HepG2 (cell line): ENCODE measurements around the gene DIP2C. TPM values are rescaled to one million over a fixed set of nuclear protein-coding genes. Genes with fewer than 3 reads are reported as not detected.

Experiments used
- ATAC-seq: fragments of 200-7000 bp; cut with Tn5 transposase; 3 replicates; pipeline ENCODE4 v1.9.1; 2020; ENCODE audit warnings: mild to moderate bottlenecking, moderate library complexity
- BruUV-seq: library from RNA; stranded (reverse); fragments of 400-500 nt; replicated peaks from 2 replicates; lab custom pipeline; 2021; lab: Mats Ljungman, UMichigan
- CTCF ChIA-PET: fragments of 300-600 bp; formaldehyde crosslinking; extraction: SDS; loops from one replicate; lab custom pipeline; 2021; ENCODE audit warnings: low total read pairs, inconsistent platforms, low intra/inter-chr PET ratio; lab: Yijun Ruan, JAX
- POLR2A ChIA-PET: fragments of 350-600 bp; sonication (Branson Sonifier 250); formaldehyde crosslinking; loops from one replicate; lab custom pipeline; 2020; ENCODE audit warnings: antibody characterized with exemption, inconsistent platforms; lab: Yijun Ruan, JAX
- DNase-seq: peaks from one replicate; pipeline ENCODE4 v3.0.0-alpha.2; 2015; ENCODE audit warnings: low spot score
- FAIRE-seq: peaks from 3 replicates; lab custom pipeline; 2011; peaks lifted over from hg19 to GRCh38; lab: Jason Lieb, UNC
- H2AFZ ChIP-seq: one replicate; pipeline ENCODE4 v1.6.1; 2011; ENCODE audit warnings: low read length, inconsistent platforms
- H3K27ac ChIP-seq: fragments of 300-600 bp; 3 replicates; pipeline ENCODE4 v1.8.0; 2011; ENCODE audit warnings: mixed run types, mild to moderate bottlenecking, mixed read lengths, low read length, inconsistent platforms; ENCODE audit not compliant: insufficient read depth; ENCODE audit errors: extremely low read length
- H3K27me3 ChIP-seq, 2 experiments: fragments of 200-600 bp in 1 of 2; 2 replicates in 1 of 2; 3 replicates in 1 of 2; pipeline versions ENCODE4 v1.6.0 to v1.8.0; 2011; ENCODE audit warnings: low read length in 2 of 2, mild to moderate bottlenecking in 2 of 2, moderate library complexity in 2 of 2, inconsistent platforms in 1 of 2; ENCODE audit not compliant: insufficient read depth in 2 of 2, control insufficient read depth in 1 of 2
- H3K36me3 ChIP-seq, 2 experiments: fragments of 200-600 bp in 1 of 2; replicated peaks in 1 of 2; 2 replicates in 1 of 2; 3 replicates in 1 of 2; pipeline versions ENCODE4 v1.5.1 to v1.8.0; 2011; ENCODE audit warnings: low read length in 2 of 2, inconsistent platforms in 1 of 2; ENCODE audit not compliant: insufficient read depth in 2 of 2, control insufficient read depth in 1 of 2
- H3K4me1 ChIP-seq: 2 replicates; pipeline ENCODE4 v1.5.1; 2012; ENCODE audit warnings: low read length, inconsistent platforms; ENCODE audit not compliant: insufficient read depth
- H3K4me2 ChIP-seq: 2 replicates; pipeline ENCODE4 v1.6.0; 2011; ENCODE audit warnings: low read depth, low read length, inconsistent platforms
- H3K4me3 ChIP-seq, 3 experiments: fragments of 200-600 bp in 1 of 3; sonication (generic), shearing (Covaris generic) in 1 of 3; replicated peaks in 1 of 3; 2 replicates each; pipeline ENCODE4 v1.5.1; 2011 to 2016; ENCODE audit warnings: low read length in 3 of 3, inconsistent platforms in 2 of 3, low read depth in 2 of 3, mild to moderate bottlenecking in 2 of 3, control low read depth in 1 of 3, mixed read lengths in 1 of 3; ENCODE audit not compliant: insufficient read depth in 1 of 3
- H3K79me2 ChIP-seq: one replicate; pipeline ENCODE4 v1.6.1; 2011; ENCODE audit warnings: low read length, inconsistent platforms; ENCODE audit not compliant: insufficient read depth
- H3K9ac ChIP-seq: 2 replicates; pipeline ENCODE4 v1.6.0; 2011; ENCODE audit warnings: mild to moderate bottlenecking, low read depth, low read length, inconsistent platforms; ENCODE audit not compliant: insufficient read depth
- H3K9me3 ChIP-seq: 2 replicates; pipeline ENCODE4 v1.5.1; 2012; ENCODE audit warnings: mild to moderate bottlenecking, low read length
- H4K20me1 ChIP-seq: 2 replicates; pipeline ENCODE4 v1.6.0; 2011; ENCODE audit warnings: inconsistent platforms, mild to moderate bottlenecking, low read length, moderate library complexity; ENCODE audit not compliant: insufficient read depth
- AKNA ChIP-seq: sonication (generic); formaldehyde crosslinking; IDR thresholded peaks from 2 replicates; pipeline ENCODE4 v1.4.0; 2020; ENCODE audit warnings: missing genetic modification reagents, borderline replicate concordance
- BHLHE40 ChIP-seq: IDR thresholded peaks from 2 replicates; pipeline ENCODE4 v1.6.1; 2011; ENCODE audit warnings: low read length, improper control_type of control experiment
- ETS1 ChIP-seq: sonication (generic); formaldehyde crosslinking; IDR thresholded peaks from 2 replicates; pipeline ENCODE4 v1.4.0; 2020; ENCODE audit warnings: missing genetic modification reagents
- MNT ChIP-seq: fragments of 450-650 bp; IDR thresholded peaks from 2 replicates; pipeline ENCODE4 v1.6.1; 2016
- RFX5 ChIP-seq: IDR thresholded peaks from 2 replicates; pipeline ENCODE4 v1.6.1; 2011; ENCODE audit warnings: low read depth, low read length, improper control_type of control experiment
- RNF219 ChIP-seq: sonication (generic); formaldehyde crosslinking; IDR thresholded peaks from 2 replicates; pipeline ENCODE4 v1.5.0; 2020; ENCODE audit warnings: mild to moderate bottlenecking, missing genetic modification reagents
- ZBTB33 ChIP-seq: sonication (generic); formaldehyde crosslinking; IDR thresholded peaks from 2 replicates; pipeline ENCODE4 v1.4.0; 2020; ENCODE audit warnings: missing genetic modification reagents
- ZFP37 ChIP-seq: sonication (generic); formaldehyde crosslinking; IDR thresholded peaks from 2 replicates; pipeline ENCODE4 v1.4.0; 2020; ENCODE audit warnings: missing genetic modification reagents, borderline replicate concordance
- ZNF83 ChIP-seq: sonication (generic); formaldehyde crosslinking; IDR thresholded peaks from 2 replicates; pipeline ENCODE4 v1.4.0; 2020; ENCODE audit warnings: missing genetic modification reagents, mild to moderate bottlenecking, borderline replicate concordance
- WGBS: methylation state at CpG from one replicate; pipeline ENCODE4 v1.1.6; 2017; ENCODE audit warnings: low lambda C conversion rate; 5-methylcytosine and 5-hydroxymethylcytosine counted together
- in situ Hi-C: cut with HindIII; loops from 2 replicates; pipeline ENCODE4 v1.10.0; 2017; ENCODE audit warnings: low pct_unique_long_range_greater_than_20kb; ENCODE audit not compliant: extremely low pct_ligation_motif_present
- intact Hi-C: fragments of 100-400 bp; cut with micrococcal nuclease; formaldehyde crosslinking; loops from one replicate; pipeline ENCODE4 v1.10.0; 2022; ENCODE audit not compliant: unreplicated experiment
- polyA plus RNA-seq, 8 experiments: library from polyadenylated mRNA; depleted of rRNA in 3 of 8; stranded (reverse) in 7 of 8; unstranded in 1 of 8; fragments of >200 nt; fragmentation: Illumina TruSeq in 4 of 8; extraction: Trizol in 4 of 8; gene quantifications; 2 replicates each; pipeline versions ENCODE4 v1.2.1 to v1.2.3, GENCODE V29; 2011 to 2016; ENCODE audit warnings: low read depth in 4 of 8, missing spikeins in 1 of 8, mixed read lengths in 1 of 8; ENCODE audit not compliant: insufficient read depth in 1 of 8
- total RNA-seq, 5 experiments: library from RNA; depleted of rRNA; stranded (reverse); fragments of >200 nt; fragmentation: Illumina TruSeq; extraction: Trizol; gene quantifications; 2 replicates each; pipeline ENCODE4 v1.2.3, GENCODE V29; 2016; ENCODE audit warnings: low read depth in 1 of 5

DIP2C gene
- total and polyA plus RNA-seq, 2 of the 13 experiments (the other 11 are each of a cell fraction or from before 2014, with no cell fraction given) = 2.2 to 2.7 TPM

GRCh38 chr10:728603-729002, 39.1 kb upstream of the DIP2C start (continued):
- TF ChIP-seq RNF219 (no peak), ZNF83 (CRISPR knock-in tag) (no peak), ETS1 (no peak), BHLHE40 (no peak), ZBTB33 (CRISPR knock-in tag) (no peak), ZFP37 (CRISPR knock-in tag) (no peak)
- TF ChIP-seq, all 625 proteins: peak for 0

GRCh38 chr10:727162-727790, 37.8 kb upstream of the DIP2C start:
- WGBS = 26% methylated on average over 15 of the region's 15 CpGs
- FAIRE-seq = no peak
- no TSS peak for BruUV-seq
- intact Hi-C loops = no loop called here
- no peak overlapping the region for H2AFZ ChIP-seq
- no peaks in the 10 kb centered on the region for H3K79me2 ChIP-seq
- no peak overlapping the region for H3K4me3 ChIP-seq
- in situ Hi-C loops = no loop called here
- ChIA-PET CTCF (no interaction called here), POLR2A (no interaction called here)
- no peak overlapping the region for H3K4me2 ChIP-seq
- no peaks in the 10 kb centered on the region for H3K9me3 ChIP-seq
- no peak overlapping the region for H3K9ac ChIP-seq
- no peak; the same call in 2 of the 3 replicates for ATAC-seq
- H3K36me3 ChIP-seq = no peaks in the 10 kb centered on the region
- DNase-seq = no peak
- no peaks in the 10 kb centered on the region for H3K4me1 ChIP-seq
- H4K20me1 ChIP-seq = no peaks in the 10 kb centered on the region
- H3K27me3 ChIP-seq = peaks cover 3 to 10% of the 10 kb centered on the region in 2 experiments; a peak in 2 of 5 replicates
- H3K27ac ChIP-seq = no peak overlapping the region
- peak; percentile 75 for TF ChIP-seq MNT
- 0 out of 2 replicates have a peak, but pooled peaks have one; percentile 28 for TF ChIP-seq RFX5
- TF ChIP-seq AKNA (CRISPR knock-in tag) = no peak
